SK-N-MC (cell line): ENCODE results near the gene TLR2.
"Not testable (repeated sequence)": the region's sequence is repeated elsewhere in the genome, so short reads cannot be mapped to it uniquely, and the experiment has no call there.

Experiments used
- DNase-seq: peaks from one replicate; pipeline ENCODE4 v3.0.0-alpha.2; 2011; ENCODE audit warnings: low read depth, low spot score
- H3K27ac ChIP-seq: fragments of 200-600 bp; sonication (generic); 2 replicates; pipeline ENCODE4 v1.5.1; 2016; ENCODE audit warnings: mixed run types
- H3K36me3 ChIP-seq: fragments of 200-600 bp; sonication (generic); 2 replicates; pipeline ENCODE4 v1.6.1; 2017; ENCODE audit warnings: antibody characterized with exemption, low read length, mixed read lengths; ENCODE audit not compliant: insufficient read depth
- H3K4me3 ChIP-seq: fragments of 200-600 bp; sonication (generic); 2 replicates; pipeline ENCODE4 v1.5.1; 2016
- H3K9ac ChIP-seq: fragments of 200-600 bp; sonication (generic); 2 replicates; pipeline ENCODE4 v1.8.0; 2017; ENCODE audit warnings: mixed run types, mixed read lengths; ENCODE audit not compliant: insufficient read length
- H3K9me3 ChIP-seq: fragments of 200-600 bp; sonication (generic); 2 replicates; pipeline ENCODE4 v1.6.1; 2017; ENCODE audit warnings: low read depth, mild to moderate bottlenecking, antibody characterized with exemption, low read length, moderate library complexity, mixed read lengths
- EZH2 ChIP-seq: fragments of 200-600 bp; sonication (generic); IDR thresholded peaks from one replicate; pipeline ENCODE4 v1.6.1; 2017; ENCODE audit warnings: antibody characterized with exemption
- FOXP2 ChIP-seq: optimal IDR thresholded peaks from 2 replicates; pipeline ENCODE3; 2011; ENCODE audit warnings: mild to moderate bottlenecking, moderate library complexity; ENCODE audit not compliant: insufficient read depth; ENCODE audit errors: extremely low read length, control extremely low read depth
- POLR2AphosphoS5 ChIP-seq: IDR thresholded peaks from 2 replicates; pipeline ENCODE4 v1.6.1; 2012; ENCODE audit warnings: mild to moderate bottlenecking, low read depth, low read length, borderline replicate concordance

The TLR2 gene

GRCh38 chr4:153652051-153652784 is 31.9 kb upstream of the TLR2 start:
- no peak for DNase-seq
- peak overlapping the region; percentile 21 for H3K4me3 ChIP-seq
- peak overlapping the region; percentile 34; the same call in 1 of the 2 replicates for H3K27ac ChIP-seq
- no peak for TF ChIP-seq FOXP2
- H3K9ac ChIP-seq, result no peak overlapping the region
- H3K9me3 ChIP-seq, result no peaks in the 10 kb centered on the region
- no peaks in the 10 kb centered on the region for H3K36me3 ChIP-seq

- TF ChIP-seq POLR2AphosphoS5, result no peak
- TF ChIP-seq FOXP2, result no peak
- no peak for TF ChIP-seq EZH2
- no peak for DNase-seq
- Histone ChIP-seq H3K9me3 (no peaks in the 10 kb centered on the region), H3K4me3 (peak overlapping the region; percentile 23; the same call in 1 of the 2 replicates), H3K36me3 (no peaks in the 10 kb centered on the region), H3K9ac (no peak overlapping the region), H3K27ac (peak overlapping the region; percentile 93)
Observed at GRCh38 chr4:153655002-153655541, 29.0 kb upstream of the TLR2 start.

- H3K9ac ChIP-seq, result no peak overlapping the region
- no peak overlapping the region for H3K4me3 ChIP-seq
- no peak overlapping the region for H3K27ac ChIP-seq
Observed at GRCh38 chr4:153655928-153656327, 28.2 kb upstream of the TLR2 start.

GRCh38 chr4:153661215-153661822 is 22.8 kb upstream of the TLR2 start:
- Histone ChIP-seq H3K4me3 (no peak overlapping the region), H3K27ac (no peak overlapping the region), H3K9me3 (no peaks in the 10 kb centered on the region), H3K36me3 (no peaks in the 10 kb centered on the region), H3K9ac (no peak overlapping the region)
- TF ChIP-seq FOXP2, result no peak
- no peak for DNase-seq

More at GRCh38 chr4:153655928-153656327, 28.2 kb upstream of the TLR2 start:
- no peaks in the 10 kb centered on the region for H3K9me3 ChIP-seq
- TF ChIP-seq EZH2, result no peak
- TF ChIP-seq FOXP2, result no peak
- no peak for TF ChIP-seq POLR2AphosphoS5
- no peaks in the 10 kb centered on the region for H3K36me3 ChIP-seq
- DNase-seq, result no peak

GRCh38 chr4:153661908-153662307 is 22.2 kb upstream of the TLR2 start:
- TF ChIP-seq POLR2AphosphoS5, result no peak
- no peak for TF ChIP-seq EZH2
- no peak for TF ChIP-seq FOXP2
- Histone ChIP-seq H3K9ac (no peak overlapping the region), H3K36me3 (no peaks in the 10 kb centered on the region), H3K4me3 (no peak overlapping the region), H3K9me3 (no peaks in the 10 kb centered on the region), H3K27ac (no peak overlapping the region)
- no peak for DNase-seq

GRCh38 chr4:153663667-153664066 is 20.4 kb upstream of the TLR2 start:
- Histone ChIP-seq H3K9me3 (no peaks in the 10 kb centered on the region), H3K36me3 (no peaks in the 10 kb centered on the region), H3K4me3 (no peak overlapping the region), H3K27ac (no peak overlapping the region), H3K9ac (no peak overlapping the region)
- TF ChIP-seq POLR2AphosphoS5 (no peak), FOXP2 (no peak), EZH2 (no peak)
- DNase-seq, result no peak

GRCh38 chr4:153666505-153666904 is 17.6 kb upstream of the TLR2 start:
- not testable (repeated sequence) for H3K9me3 ChIP-seq, H3K27ac ChIP-seq, H3K36me3 ChIP-seq, H3K9ac ChIP-seq, H3K4me3 ChIP-seq, DNase-seq

GRCh38 chr4:153668647-153669046 is 15.4 kb upstream of the TLR2 start:
- Histone ChIP-seq H3K4me3 (no peak overlapping the region), H3K9me3 (no peaks in the 10 kb centered on the region), H3K9ac (no peak overlapping the region), H3K36me3 (no peaks in the 10 kb centered on the region), H3K27ac (no peak overlapping the region)
- no peak for DNase-seq
- no peak for TF ChIP-seq EZH2
- TF ChIP-seq FOXP2, result no peak

- DNase-seq, result no peak
- H3K36me3 ChIP-seq, result no peaks in the 10 kb centered on the region
- H3K27ac ChIP-seq, result no peak overlapping the region
- H3K9me3 ChIP-seq, result no peaks in the 10 kb centered on the region
- no peak overlapping the region for H3K9ac ChIP-seq
- no peak overlapping the region for H3K4me3 ChIP-seq
- no peak for TF ChIP-seq POLR2AphosphoS5
- no peak for TF ChIP-seq EZH2
- TF ChIP-seq FOXP2, result no peak
Observed at GRCh38 chr4:153669838-153670237, 14.2 kb upstream of the TLR2 start.
